H1 (cell line): ENCODE results near the gene SIGLEC11. TPM values are rescaled to one million over a fixed set of nuclear protein-coding genes. Genes with fewer than 3 reads are reported as not detected.
A peak's percentile ranks its signal among the peaks of the same experiment; 100 is the strongest.

ENCODE experiments used
- CTCF ChIA-PET: fragments of 300-600 bp; sonication (Branson Sonifier 250); formaldehyde crosslinking; loops from one replicate; lab custom pipeline; 2021; ENCODE audit not compliant: partially characterized antibody; lab: Charles Lee
- POLR2A ChIA-PET: fragments of 300-600 bp; sonication (Branson Sonifier 250); formaldehyde crosslinking; loops from one replicate; lab custom pipeline; 2021; ENCODE audit warnings: inconsistent platforms; ENCODE audit not compliant: partially characterized antibody; lab: Charles Lee
- DNase-seq, 2 experiments: peaks; one replicate each; pipeline versions ENCODE4 v3.0.0 to v3.0.0-alpha.2; 2010 to 2022; ENCODE audit warnings: low spot score in 2 of 2, low read depth in 1 of 2, mixed read lengths in 1 of 2
- FAIRE-seq: peaks from 2 replicates; lab custom pipeline; 2011; peaks lifted over from hg19 to GRCh38; lab: Jason Lieb, UNC
- H2AFZ ChIP-seq: 2 replicates; pipeline ENCODE4 v1.8.1; 2012; ENCODE audit warnings: low read length, inconsistent platforms
- H2AK5ac ChIP-seq: 2 replicates; pipeline ENCODE4 v1.6.1; 2013; ENCODE audit warnings: low read depth, low read length
- H2BK120ac ChIP-seq: replicated peaks from 2 replicates; pipeline ENCODE3; 2013; ENCODE audit warnings: low read depth, low read length, inconsistent platforms
- H2BK12ac ChIP-seq: 2 replicates; pipeline ENCODE4 v1.6.1; 2013; ENCODE audit warnings: low read depth, low read length
- H2BK15ac ChIP-seq: 2 replicates; pipeline ENCODE4 v1.6.1; 2013; ENCODE audit warnings: low read length
- H2BK20ac ChIP-seq: 2 replicates; pipeline ENCODE4 v1.6.1; 2013; ENCODE audit warnings: low read length
- H2BK5ac ChIP-seq: 2 replicates; pipeline ENCODE4 v1.6.1; 2013; ENCODE audit warnings: low read depth, low read length
- H3K14ac ChIP-seq: 2 replicates; pipeline ENCODE4 v1.6.1; 2013; ENCODE audit warnings: inconsistent platforms; ENCODE audit not compliant: insufficient read length
- H3K18ac ChIP-seq: 2 replicates; pipeline ENCODE4 v1.6.1; 2013; ENCODE audit warnings: low read length; ENCODE audit errors: extremely low read depth
- H3K23ac ChIP-seq: 2 replicates; pipeline ENCODE4 v1.6.1; 2013; ENCODE audit warnings: inconsistent platforms; ENCODE audit not compliant: insufficient read length
- H3K23me2 ChIP-seq: 2 replicates; pipeline ENCODE4 v1.6.1; 2013; ENCODE audit warnings: low read depth, low read length
- H3K27ac ChIP-seq: 2 replicates; pipeline ENCODE4 v1.6.1; 2011; ENCODE audit warnings: low read depth, low read length, inconsistent platforms
- H3K27me3 ChIP-seq, 4 experiments: replicated peaks in 1 of 4; 1 replicate in 1 of 4; 2 replicates in 3 of 4; pipeline versions ENCODE4 v1.6.1 to v1.8.1; 2011 to 2013; ENCODE audit warnings: low read length in 3 of 4, mild to moderate bottlenecking in 3 of 4, inconsistent platforms in 2 of 4, mixed read lengths in 2 of 4, moderate library complexity in 1 of 4; ENCODE audit not compliant: control insufficient read depth in 3 of 4, insufficient read depth in 3 of 4; ENCODE audit errors: extremely low read depth in 1 of 4
- H3K36me3 ChIP-seq, 4 experiments: 2 replicates each; pipeline versions ENCODE4 v1.6.1 to v1.8.1; 2011 to 2013; ENCODE audit warnings: mild to moderate bottlenecking in 4 of 4, low read length in 3 of 4, moderate library complexity in 2 of 4, control low read depth in 1 of 4, inconsistent platforms in 1 of 4; ENCODE audit not compliant: insufficient read depth in 4 of 4, control insufficient read depth in 2 of 4
- H3K4ac ChIP-seq: replicated peaks from 2 replicates; pipeline ENCODE3; 2013; ENCODE audit warnings: low read length, low read depth, mixed read lengths, inconsistent platforms; ENCODE audit not compliant: insufficient read length
- H3K4me1 ChIP-seq, 4 experiments: replicated peaks in 1 of 4; 1 replicate in 1 of 4; 2 replicates in 3 of 4; pipeline versions ENCODE4 v1.6.1 to v1.8.1; 2011 to 2013; ENCODE audit warnings: low read length in 3 of 4, inconsistent platforms in 2 of 4, mixed read lengths in 1 of 4; ENCODE audit not compliant: insufficient read depth in 4 of 4, control insufficient read depth in 3 of 4
- H3K4me2 ChIP-seq, 2 experiments: 2 replicates each; pipeline versions ENCODE4 v1.6.1 to v1.8.1; 2011 to 2013; ENCODE audit warnings: low read depth in 2 of 2, low read length in 2 of 2, control low read depth in 1 of 2, inconsistent platforms in 1 of 2, mild to moderate bottlenecking in 1 of 2; ENCODE audit not compliant: insufficient read depth in 1 of 2
- H3K4me3 ChIP-seq, 4 experiments: fragments of 200-600, 300-600 bp in 1 of 4; sonication (generic), shearing (Covaris generic), sonication (Bioruptor Twin) in 1 of 4; 2 replicates each; pipeline versions ENCODE4 v1.5.1 to v1.8.1; 2011 to 2016; ENCODE audit warnings: low read length in 4 of 4, low read depth in 3 of 4, control low read depth in 2 of 4, inconsistent platforms in 2 of 4, mild to moderate bottlenecking in 2 of 4, mixed read lengths in 1 of 4, moderate library complexity in 1 of 4; ENCODE audit not compliant: insufficient read depth in 2 of 4; ENCODE audit errors: extremely low read depth in 1 of 4
- H3K56ac ChIP-seq: replicated peaks from 2 replicates; pipeline ENCODE3; 2013; ENCODE audit warnings: low read depth, mild to moderate bottlenecking, mixed read lengths, low read length, inconsistent platforms; ENCODE audit not compliant: insufficient read length
- H3K79me1 ChIP-seq: 2 replicates; pipeline ENCODE4 v1.6.1; 2013; ENCODE audit warnings: low read depth, low read length, control low read depth
- H3K79me2 ChIP-seq, 2 experiments: 2 replicates each; pipeline versions ENCODE4 v1.6.1 to v1.8.1; 2012 to 2013; ENCODE audit warnings: low read length in 2 of 2, mild to moderate bottlenecking in 2 of 2, inconsistent platforms in 1 of 2; ENCODE audit not compliant: insufficient read depth in 2 of 2, control insufficient read depth in 1 of 2
- H3K9ac ChIP-seq, 4 experiments: replicated peaks in 1 of 4; 1 replicate in 1 of 4; 2 replicates in 3 of 4; pipeline versions ENCODE4 v1.6.1 to v1.8.1; 2011 to 2013; ENCODE audit warnings: low read depth in 3 of 4, low read length in 3 of 4, control low read depth in 2 of 4, mild to moderate bottlenecking in 2 of 4, moderate library complexity in 2 of 4, inconsistent platforms in 1 of 4; ENCODE audit errors: extremely low read depth in 1 of 4
- H3K9me3 ChIP-seq, 2 experiments: 2 replicates each; pipeline versions ENCODE4 v1.6.1 to v1.8.1; 2012 to 2013; ENCODE audit warnings: mild to moderate bottlenecking in 2 of 2, moderate library complexity in 2 of 2, control low read depth in 1 of 2, inconsistent platforms in 1 of 2, low read depth in 1 of 2, low read length in 1 of 2, mixed read lengths in 1 of 2; ENCODE audit not compliant: insufficient read depth in 2 of 2
- H4K20me1 ChIP-seq, 2 experiments: replicated peaks in 1 of 2; 2 replicates each; pipeline versions ENCODE3 to v1.8.1; 2011 to 2013; ENCODE audit warnings: inconsistent platforms in 2 of 2, low read length in 2 of 2, mild to moderate bottlenecking in 1 of 2; ENCODE audit not compliant: insufficient read depth in 2 of 2, control insufficient read depth in 1 of 2
- H4K5ac ChIP-seq: 2 replicates; pipeline ENCODE4 v1.6.1; 2013; ENCODE audit warnings: low read length, low read depth, mixed read lengths, inconsistent platforms; ENCODE audit not compliant: insufficient read length
- H4K8ac ChIP-seq: 2 replicates; pipeline ENCODE4 v1.8.0; 2013; ENCODE audit warnings: mild to moderate bottlenecking, moderate library complexity, low read length, inconsistent platforms; ENCODE audit not compliant: insufficient read depth; ENCODE audit errors: extremely low read depth
- H4K91ac ChIP-seq: replicated peaks from 2 replicates; pipeline ENCODE3; 2013; ENCODE audit warnings: low read length, mixed read lengths, inconsistent platforms; ENCODE audit not compliant: insufficient read length
- CBX5 ChIP-seq: fragments of 300-800, 300-1000 bp; sonication (generic); IDR thresholded peaks from 2 replicates; pipeline ENCODE4 v1.7.1; 2016; ENCODE audit warnings: antibody characterized with exemption, low read length, low read depth
- PHF8 ChIP-seq: fragments of 200-600 bp; sonication (generic); conservative IDR thresholded peaks from 2 replicates; pipeline ENCODE4 v1.7.1; 2012; ENCODE audit warnings: low read depth, mild to moderate bottlenecking, inconsistent platforms, low read length, moderate library complexity
- RAD21 ChIP-seq, 2 experiments: IDR thresholded peaks in 1 of 2; conservative IDR thresholded peaks in 1 of 2; 2 replicates each; pipeline ENCODE4 v1.6.1; 2011; ENCODE audit warnings: low read depth in 2 of 2, low read length in 2 of 2, improper control_type of control experiment in 1 of 2, inconsistent platforms in 1 of 2, mild to moderate bottlenecking in 1 of 2, moderate library complexity in 1 of 2
- SRF ChIP-seq: IDR thresholded peaks from 2 replicates; pipeline ENCODE4 v1.6.1; 2011; ENCODE audit warnings: mild to moderate bottlenecking, low read depth, low read length, moderate library complexity
- ZNF274 ChIP-seq: IDR thresholded peaks from 2 replicates; pipeline ENCODE4 v1.7.0; 2012; ENCODE audit warnings: low read length, borderline replicate concordance; ENCODE audit errors: extremely low read depth
- WGBS, 2 experiments: shearing (Covaris generic) in 1 of 2; methylation state at CpG; one replicate each; pipeline versions ENCODE4 v1.1.6 to v1.1.7; 2013 to 2015; ENCODE audit warnings: low lambda C conversion rate in 2 of 2, mixed read lengths in 2 of 2, inconsistent platforms in 1 of 2, low coverage in 1 of 2, missing lambda C conversion rate in 1 of 2; ENCODE audit not compliant: insufficient replicate concordance in 2 of 2, insufficient coverage in 1 of 2, insufficient read length in 1 of 2; ENCODE audit errors: extremely low coverage in 1 of 2, missing lambda C conversion rate in 1 of 2; 5-methylcytosine and 5-hydroxymethylcytosine counted together
- polyA plus RNA-seq, 7 experiments: library from polyadenylated mRNA; depleted of rRNA in 3 of 7; stranded (reverse) in 5 of 7; unstranded in 2 of 7; fragments of >200 nt in 5 of 7; fragments of 200-250 nt in 2 of 7; gene quantifications; 1 replicate in 5 of 7; 2 replicates in 1 of 7; 4 replicates in 1 of 7; pipeline versions ENCODE4 v1.2.1 to v1.2.3, GENCODE V29; 2011 to 2013; ENCODE audit warnings: missing spikeins in 2 of 7, mixed read lengths in 2 of 7
- total RNA-seq: library from RNA; stranded (reverse); fragmentation: NEBNext Ultra II Directional; extraction: Animal tissue kit (Norgen Biotek cat#: 25700); gene quantifications from 2 replicates; pipeline ENCODE4 v1.2.1, GENCODE V29; 2021
- TF ChIP-seq, protein P1 (sequence below), 3 experiments: IDR thresholded peaks; 1 replicate in 2 of 3; 2 replicates in 1 of 3; pipeline versions ENCODE4 v1.5.1 to v1.6.1; 2011; ENCODE audit warnings: low read length in 3 of 3, mild to moderate bottlenecking in 3 of 3, inconsistent platforms in 2 of 3, low read depth in 1 of 3, moderate library complexity in 1 of 3; ENCODE audit not compliant: insufficient read depth in 1 of 3; ENCODE audit errors: control extremely low read depth in 1 of 3

The SIGLEC11 gene
- total and polyA plus RNA-seq, 2 of the 8 experiments (the other 6 are each of a cell fraction or from before 2014, with no cell fraction given): 0.18 TPM; not detected in 1

DNA sequence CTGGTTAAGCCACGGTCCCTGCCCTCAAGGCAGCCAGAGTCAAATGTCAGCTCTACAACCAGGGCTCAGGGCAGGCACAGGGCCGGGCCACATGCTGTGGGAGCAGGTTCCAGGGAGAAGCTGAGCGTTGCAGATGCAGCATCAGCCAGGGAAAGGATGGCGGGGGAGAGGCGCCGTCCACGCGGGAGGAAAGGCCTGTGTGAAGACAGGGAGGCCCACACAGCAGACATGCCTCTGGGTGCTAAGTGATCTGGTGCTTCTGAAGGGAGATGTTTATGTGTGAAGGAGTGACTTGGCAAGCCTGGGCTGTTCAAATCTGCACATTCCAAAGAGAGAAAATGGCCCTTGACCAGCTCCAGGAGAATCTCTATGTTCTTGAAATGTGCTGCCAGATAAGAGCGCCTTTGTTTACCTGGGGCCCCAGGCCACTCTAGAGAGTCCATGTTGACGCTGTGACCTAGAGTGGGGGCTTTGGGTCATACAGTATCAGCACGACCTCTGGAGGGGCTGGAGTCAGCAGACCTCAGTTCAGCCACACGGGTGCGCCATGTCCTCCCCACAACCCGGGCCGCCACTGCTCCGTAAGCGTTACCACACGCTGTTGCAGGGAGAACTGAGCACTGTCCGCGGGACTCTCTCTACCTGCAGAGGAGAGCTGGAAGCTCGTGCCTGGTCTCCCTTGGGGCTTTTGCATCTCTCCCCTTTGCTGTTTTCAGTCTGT is 47.8 kb downstream of the SIGLEC11 start:
- ChIA-PET CTCF (interaction anchor here (0.7 to 3.0 kb wide), 17 partner anchors 8 to 223 kb away, joined by 3 to 18 read pairs (median 4); partner anchors contain the start of gene ATF5), POLR2A (interaction anchor here (0.7 to 19.2 kb wide), 6 partner anchors 11 to 362 kb away, joined by 3 to 373 read pairs (median 4); partner anchors contain the start of genes AKT1S1, ATF5, NUP62 and TBC1D17)
- Histone ChIP-seq H4K8ac (no peak overlapping the region), H3K18ac (no peak overlapping the region), H2AK5ac (no peak overlapping the region), H3K27me3 (no peaks in the 10 kb centered on the region; a peak in 1 of 7 replicates), H3K9me3 (no peaks in the 10 kb centered on the region), H4K91ac (no peak overlapping the region), H3K4me1 (peaks cover 0 to under 1% (median 0%) of the 10 kb centered on the region in 4 experiments; a peak in 1 of 7 replicates), H4K20me1 (peaks cover 44 to 54% of the 10 kb centered on the region in 2 experiments), H3K4me2 (no peak overlapping the region), H3K4me3 (no peak overlapping the region), H3K9ac (no peak overlapping the region), H3K23ac (no peak overlapping the region), H4K5ac (no peak overlapping the region), H2BK120ac (no peak overlapping the region), H2BK15ac (no peak overlapping the region), H2BK12ac (no peak overlapping the region), H3K4ac (no peak overlapping the region), H2AFZ (no peak overlapping the region), H3K79me1 (peaks cover 13% of the 10 kb centered on the region), H3K36me3 (peaks cover 24 to 48% (median 40%) of the 10 kb centered on the region in 4 experiments; a peak in 7 of 8 replicates), H2BK5ac (no peak overlapping the region), H3K14ac (no peak overlapping the region), H3K27ac (no peak overlapping the region), H2BK20ac (no peak overlapping the region), H3K23me2 (no peaks in the 10 kb centered on the region), H3K56ac (no peak overlapping the region), H3K79me2 (peaks cover 0 to 63% of the 10 kb centered on the region in 2 experiments; a peak in 2 of 4 replicates)
- DNase-seq: peak in 1 of 2 experiments; percentile 63
- 87% methylated on average over 21 of the region's 21 CpGs; no CpG with 5 or more reads in 1 of the 2 experiments for WGBS, 2 experiments
- no peak for FAIRE-seq
- no peak for TF ChIP-seq CBX5
- TF ChIP-seq SRF: no peak
- TF ChIP-seq RAD21 (IDR thresholded peaks at IDR 0.05 in 1 of 2, conservative IDR thresholded peaks at IDR 0.05 in 1 of 2; ENCODE audit: low read depth in 2 of 2, low read length in 2 of 2): peak; percentile 25 to 45; a peak in 3 of 4 replicates
- TF ChIP-seq, protein P1, sequence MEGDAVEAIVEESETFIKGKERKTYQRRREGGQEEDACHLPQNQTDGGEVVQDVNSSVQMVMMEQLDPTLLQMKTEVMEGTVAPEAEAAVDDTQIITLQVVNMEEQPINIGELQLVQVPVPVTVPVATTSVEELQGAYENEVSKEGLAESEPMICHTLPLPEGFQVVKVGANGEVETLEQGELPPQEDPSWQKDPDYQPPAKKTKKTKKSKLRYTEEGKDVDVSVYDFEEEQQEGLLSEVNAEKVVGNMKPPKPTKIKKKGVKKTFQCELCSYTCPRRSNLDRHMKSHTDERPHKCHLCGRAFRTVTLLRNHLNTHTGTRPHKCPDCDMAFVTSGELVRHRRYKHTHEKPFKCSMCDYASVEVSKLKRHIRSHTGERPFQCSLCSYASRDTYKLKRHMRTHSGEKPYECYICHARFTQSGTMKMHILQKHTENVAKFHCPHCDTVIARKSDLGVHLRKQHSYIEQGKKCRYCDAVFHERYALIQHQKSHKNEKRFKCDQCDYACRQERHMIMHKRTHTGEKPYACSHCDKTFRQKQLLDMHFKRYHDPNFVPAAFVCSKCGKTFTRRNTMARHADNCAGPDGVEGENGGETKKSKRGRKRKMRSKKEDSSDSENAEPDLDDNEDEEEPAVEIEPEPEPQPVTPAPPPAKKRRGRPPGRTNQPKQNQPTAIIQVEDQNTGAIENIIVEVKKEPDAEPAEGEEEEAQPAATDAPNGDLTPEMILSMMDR (IDR thresholded peaks at IDR 0.05; ENCODE audit: control extremely low read depth in 1 of 3, insufficient read depth in 1 of 3, low read depth in 1 of 3, low read length in 3 of 3): peak; percentile 42 to 71 (median 62)
- no peak for TF ChIP-seq PHF8
- TF ChIP-seq ZNF274: no peak
